Endothelial cell of umbilical vein (primary cell): Measurements from ENCODE around the gene RPH3AL.

Experiments used
- CTCF ChIP-seq, 2 donors: IDR thresholded peaks; 1 replicate in 1 of 2; 2 replicates in 1 of 2; pipeline ENCODE4 v1.5.1; 2011; ENCODE audit warnings: low read length in 2 of 2, mild to moderate bottlenecking in 2 of 2, moderate library complexity in 2 of 2, control low read depth in 1 of 2, inconsistent platforms in 1 of 2, low read depth in 1 of 2; ENCODE audit not compliant: insufficient read depth in 1 of 2; ENCODE audit errors: extremely low read depth in 1 of 2
- GATA2 ChIP-seq: IDR thresholded peaks from 2 replicates; pipeline ENCODE4 v1.7.0; 2011; ENCODE audit warnings: low read depth, mild to moderate bottlenecking, moderate library complexity, mixed read lengths, low read length; ENCODE audit not compliant: insufficient read length, insufficient read depth

- no peak for TF ChIP-seq CTCF (IDR thresholded peaks at IDR 0.05; ENCODE audit: extremely low read depth in 1 of 2, insufficient read depth in 1 of 2, low read depth in 1 of 2, low read length in 2 of 2)
- TF ChIP-seq GATA2: no peak
Observed at GRCh38 chr17:227078-227945, 125.3 kb downstream of the RPH3AL start.
